Esophagus squamous epithelium (tissue), 4 donors: ENCODE results near the gene SV2B.

ENCODE experiments used
- CTCF ChIP-seq, 6 experiments: fragments of 450-650 bp in 4 of 6; fragments of 200-600 bp in 2 of 6; sonication (generic) in 2 of 6; IDR thresholded peaks; one replicate each; pipeline ENCODE4 v1.5.1; 2016 to 2019; ENCODE audit warnings: antibody characterized with exemption in 6 of 6, mild to moderate bottlenecking in 4 of 6, moderate library complexity in 4 of 6
- POLR2A ChIP-seq, 4 donors: fragments of 450-650 bp; IDR thresholded peaks; one replicate each; pipeline ENCODE4 v1.6.1; 2017; ENCODE audit warnings: antibody characterized with exemption in 4 of 4, mild to moderate bottlenecking in 4 of 4, moderate library complexity in 3 of 4

- TF ChIP-seq POLR2A (IDR thresholded peaks at IDR 0.05) (no peak), CTCF (IDR thresholded peaks at IDR 0.05) (no peak)
Measured at GRCh38 chr15:91320101-91320500, 220.0 kb downstream of the SV2B start.
